SK-N-DZ (cell line): ENCODE results near the gene RNASE7.

ENCODE experiments used
- DNase-seq: peaks from one replicate; pipeline ENCODE4 v3.0.0-alpha.2; 2015; ENCODE audit warnings: low spot score

The RNASE7 gene

DNA sequence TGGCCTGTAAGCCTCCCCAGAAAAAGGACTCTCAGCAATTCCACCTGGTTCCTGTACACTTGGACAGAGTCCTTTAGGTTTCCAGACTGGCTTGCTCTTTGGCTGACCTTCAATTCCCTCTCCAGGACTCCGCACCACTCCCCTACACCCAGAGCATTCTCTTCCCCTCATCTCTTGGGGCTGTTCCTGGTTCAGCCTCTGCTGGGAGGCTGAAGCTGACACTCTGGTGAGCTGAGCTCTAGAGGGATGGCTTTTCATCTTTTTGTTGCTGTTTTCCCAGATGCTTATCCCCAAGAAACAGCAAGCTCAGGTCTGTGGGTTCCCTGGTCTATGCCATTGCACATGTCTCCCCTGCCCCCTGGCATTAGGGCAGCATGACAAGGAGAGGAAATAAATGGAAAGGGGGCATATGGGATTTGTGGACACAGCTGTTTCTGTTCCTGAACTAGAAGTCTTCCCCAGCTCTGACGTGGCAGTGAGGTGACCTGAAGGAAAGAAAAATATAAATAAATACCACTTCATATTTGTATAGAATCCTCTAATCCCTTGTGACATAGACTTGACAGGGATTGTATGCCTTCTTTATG lies 1.3 kb downstream of the RNASE7 start:
- DNase-seq, result no peak

DNA sequence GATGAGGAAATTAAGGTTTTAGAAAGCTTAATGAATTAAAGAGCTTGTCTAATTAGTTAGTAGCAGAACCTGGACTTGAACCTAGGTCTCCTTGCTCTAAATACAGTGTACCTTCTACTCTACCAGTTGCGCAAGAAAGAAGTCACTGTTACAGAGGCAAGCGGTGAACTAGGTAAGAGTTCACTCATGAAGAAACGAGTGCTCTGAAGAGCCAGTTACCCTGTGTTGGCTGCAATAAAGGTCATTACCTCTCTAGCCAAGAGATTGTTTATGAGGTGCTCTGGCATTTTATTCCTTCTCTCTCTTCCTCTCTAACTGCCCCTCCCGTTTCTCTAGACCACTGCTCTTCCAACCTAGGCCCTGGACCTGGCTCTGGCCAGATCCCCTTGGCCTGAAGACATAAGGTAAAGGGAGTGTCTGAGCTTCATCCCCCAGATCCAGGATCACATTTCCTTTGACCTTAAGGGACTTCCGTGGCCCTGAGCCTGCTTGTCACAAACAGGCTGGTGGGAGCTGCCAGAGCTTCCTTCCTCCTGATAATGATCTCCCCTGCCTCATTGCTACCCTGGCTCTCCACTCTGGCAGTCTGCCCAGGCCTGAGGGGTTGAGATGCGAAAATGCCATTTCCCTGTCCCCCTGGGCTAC lies 1.9 kb downstream of the RNASE7 start:
- peak; percentile 69 for DNase-seq

DNA sequence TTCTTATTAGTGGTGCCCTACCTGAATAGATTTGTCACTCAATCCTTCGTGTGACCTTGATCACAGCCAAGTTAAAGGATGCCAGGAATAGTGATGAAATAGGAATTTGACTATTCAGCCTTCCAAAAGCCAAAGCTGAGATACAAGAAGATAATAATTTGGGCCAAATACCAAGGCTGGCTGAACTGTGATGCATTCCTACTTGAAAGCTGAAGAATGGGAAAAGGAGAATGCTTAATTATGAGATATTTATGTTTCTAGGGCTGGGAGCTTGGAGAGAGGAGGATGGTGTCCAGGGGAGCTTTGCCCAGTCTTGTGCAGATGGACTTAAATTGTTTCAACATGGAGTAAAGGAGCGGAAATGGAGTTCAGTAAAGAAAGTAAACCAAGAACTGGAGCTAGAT lies 5.2 kb downstream of the RNASE7 start:
- DNase-seq, result no peak

DNA sequence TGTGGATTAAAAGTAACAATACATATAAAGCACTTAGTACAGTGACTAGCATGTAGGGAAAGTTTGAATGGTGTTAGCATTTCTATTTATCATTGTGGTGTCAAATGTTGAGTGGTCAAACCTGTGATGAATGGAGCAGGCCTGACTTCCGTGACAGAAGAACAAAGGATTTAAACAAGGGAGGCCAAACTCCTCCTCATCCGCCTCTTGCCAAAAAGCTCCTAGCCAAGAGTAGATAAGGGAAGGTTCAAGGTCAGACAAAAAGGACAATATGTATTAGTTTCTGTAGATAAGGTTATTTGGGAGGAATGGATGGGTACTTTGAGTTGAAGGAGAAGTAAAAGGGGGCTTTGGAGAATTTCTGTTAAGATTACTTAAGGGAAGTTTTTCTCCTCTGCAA lies 6.5 kb downstream of the RNASE7 start:
- DNase-seq, result no peak

DNA sequence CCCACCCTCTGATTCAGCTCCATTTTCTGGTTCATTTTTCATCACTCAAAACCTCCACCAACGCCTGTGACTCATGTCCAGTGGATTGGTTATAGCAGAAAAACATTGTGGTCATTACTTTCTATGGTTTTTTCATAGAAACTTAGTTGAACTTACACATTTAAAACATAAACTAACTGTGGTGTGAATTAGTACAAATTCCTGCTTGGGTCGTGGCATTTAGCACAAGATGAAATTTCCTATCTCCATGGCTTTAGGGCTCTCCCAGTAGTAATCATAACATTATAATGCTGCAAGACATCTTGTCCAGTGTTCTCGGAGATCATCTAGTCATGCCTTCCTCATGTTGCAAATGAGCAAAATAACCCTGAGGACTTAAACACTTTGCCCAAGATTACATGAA lies 7.1 kb downstream of the RNASE7 start:
- DNase-seq, result no peak

DNA sequence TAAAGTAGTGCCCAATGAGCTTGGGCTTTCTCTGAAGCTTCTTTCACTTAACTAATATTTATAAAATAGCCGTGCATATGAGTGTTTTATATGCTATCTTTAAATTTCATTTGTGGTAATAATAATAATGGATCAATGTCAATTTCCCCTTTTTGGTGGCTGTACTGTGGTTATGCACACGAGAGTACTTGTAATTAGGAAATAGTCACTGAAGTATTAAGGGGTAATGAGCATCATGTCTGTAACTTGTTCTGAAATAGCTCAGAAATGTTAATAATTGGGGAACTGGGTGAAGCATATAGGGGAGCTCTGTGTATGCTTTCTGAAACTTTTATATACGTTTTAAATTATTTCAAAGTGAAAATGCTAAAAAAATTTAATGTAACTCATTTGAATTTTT lies 8.4 kb downstream of the RNASE7 start:
- DNase-seq, result no peak

DNA sequence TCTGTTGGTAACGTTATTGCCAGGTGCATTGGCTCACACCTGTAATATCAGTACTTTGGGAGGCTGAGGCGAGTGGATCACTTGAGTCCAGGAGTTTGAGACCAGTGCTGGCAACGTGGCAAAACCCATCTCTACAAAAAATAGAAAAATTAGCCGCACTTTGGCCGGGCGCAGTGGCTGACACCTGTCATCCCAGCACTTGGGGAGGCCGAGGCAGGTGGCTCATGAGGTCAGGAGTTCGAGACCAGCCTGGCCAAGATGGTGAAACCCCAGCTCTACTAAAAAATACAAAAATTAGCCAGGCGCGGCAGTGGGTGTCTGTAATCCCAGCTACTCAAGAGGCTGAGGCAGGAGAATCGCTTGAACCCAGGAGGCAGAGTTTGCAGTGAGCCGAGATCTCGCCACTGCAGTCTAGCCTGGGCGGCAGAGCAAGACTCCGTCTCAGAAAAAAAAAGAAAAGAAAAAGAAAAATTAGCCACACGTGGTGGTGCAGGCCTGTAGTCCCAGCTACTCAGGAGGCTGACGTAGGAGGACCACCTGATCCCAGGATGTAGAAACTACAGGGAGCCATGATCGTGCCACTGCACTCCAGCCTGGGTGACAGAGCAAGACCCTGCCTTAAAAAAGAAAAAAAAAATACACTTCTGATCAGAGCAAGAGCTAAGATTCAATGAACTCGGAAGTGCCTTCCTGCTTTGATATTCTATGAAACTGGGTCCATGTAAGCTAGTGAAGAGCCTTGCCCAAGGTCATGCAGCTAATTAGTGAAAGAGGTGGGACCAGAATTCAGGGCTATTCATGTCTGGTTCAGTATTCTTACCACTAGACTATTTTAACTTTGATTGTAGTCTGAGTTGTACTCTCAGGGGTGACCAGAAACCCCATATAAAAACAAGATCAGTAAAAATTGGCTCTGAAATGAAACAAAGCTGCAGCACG lies 11.3 kb downstream of the RNASE7 start:
- DNase-seq, result no peak

DNA sequence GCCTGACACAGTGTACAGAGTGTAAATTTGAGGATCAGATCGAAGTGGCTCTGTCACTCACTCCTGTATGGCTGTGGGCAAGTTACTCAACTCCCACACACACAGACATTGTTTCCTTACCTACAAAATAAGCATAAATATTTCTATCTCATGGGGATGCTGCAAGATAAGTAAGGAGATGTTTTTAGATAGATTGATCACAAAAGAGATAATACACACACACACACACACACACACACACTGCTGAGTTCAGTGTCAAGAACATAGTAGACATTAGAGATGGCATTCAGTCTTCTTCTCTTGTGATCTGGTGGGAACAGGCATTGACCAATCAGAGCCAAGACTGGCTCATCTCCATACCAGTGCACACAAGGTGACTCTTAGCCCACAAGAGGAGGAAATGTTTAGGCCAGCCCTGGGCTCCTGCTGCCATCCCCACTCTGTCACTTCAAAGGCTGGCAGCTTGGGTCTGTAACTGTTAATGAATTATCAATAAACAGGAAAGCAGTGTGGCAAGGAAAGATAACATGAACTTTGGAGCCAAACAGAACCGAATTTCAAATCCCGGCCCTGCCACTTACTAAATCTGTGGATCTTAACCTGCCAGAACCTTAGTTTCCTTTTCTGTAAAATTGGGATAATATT lies 12.1 kb downstream of the RNASE7 start:
- DNase-seq, result no peak

DNA sequence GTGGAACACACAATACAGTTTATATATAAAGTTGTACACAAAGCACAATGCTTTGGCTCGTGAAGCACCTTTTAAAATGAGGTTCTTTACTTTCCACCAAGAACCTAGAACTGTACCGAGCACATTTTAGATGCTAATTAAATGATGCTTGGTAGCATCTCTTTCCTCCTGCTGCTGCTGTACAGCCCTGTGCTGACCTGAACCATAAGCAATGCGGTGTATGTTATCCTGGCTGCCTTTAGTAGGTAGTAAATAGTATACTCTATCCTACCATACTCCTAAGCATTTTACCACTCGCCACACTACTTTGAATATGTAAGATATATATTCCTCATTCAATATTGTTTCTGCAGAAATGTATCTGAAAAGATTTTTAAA lies 12.6 kb downstream of the RNASE7 start:
- no peak for DNase-seq

DNA sequence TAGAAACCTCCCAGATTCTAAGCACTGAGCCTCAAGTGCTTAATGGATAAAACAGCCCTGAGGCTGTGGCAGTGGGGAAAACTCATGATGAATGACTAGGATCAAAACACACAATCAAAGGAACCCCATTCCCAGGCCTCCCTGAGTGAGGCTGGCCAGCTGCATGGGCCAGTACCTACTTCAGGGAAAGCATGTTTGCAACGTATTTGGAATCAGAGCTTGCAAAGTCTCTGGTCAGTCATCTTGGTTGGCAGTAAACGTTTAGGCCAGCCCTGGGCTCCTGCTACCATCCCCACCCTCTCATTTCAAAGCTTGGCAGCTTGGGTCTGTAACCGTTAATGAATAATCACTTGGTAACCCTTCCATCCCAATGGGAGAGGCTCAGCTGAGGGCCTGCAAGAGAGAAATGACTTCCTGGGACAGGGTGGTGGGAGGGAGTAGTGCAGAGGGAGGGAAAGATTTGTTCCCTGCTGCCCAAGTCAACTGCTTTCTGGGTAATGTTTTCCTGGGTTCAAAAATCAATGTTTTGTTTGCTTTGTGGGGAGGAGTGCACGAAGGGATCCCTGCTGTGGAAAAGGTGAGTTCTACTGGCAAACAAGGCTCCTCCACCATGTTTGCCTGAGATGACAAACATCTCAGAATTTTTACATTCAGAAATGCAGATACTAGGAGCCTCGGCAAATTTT lies 13.4 kb downstream of the RNASE7 start:
- no peak for DNase-seq

DNA sequence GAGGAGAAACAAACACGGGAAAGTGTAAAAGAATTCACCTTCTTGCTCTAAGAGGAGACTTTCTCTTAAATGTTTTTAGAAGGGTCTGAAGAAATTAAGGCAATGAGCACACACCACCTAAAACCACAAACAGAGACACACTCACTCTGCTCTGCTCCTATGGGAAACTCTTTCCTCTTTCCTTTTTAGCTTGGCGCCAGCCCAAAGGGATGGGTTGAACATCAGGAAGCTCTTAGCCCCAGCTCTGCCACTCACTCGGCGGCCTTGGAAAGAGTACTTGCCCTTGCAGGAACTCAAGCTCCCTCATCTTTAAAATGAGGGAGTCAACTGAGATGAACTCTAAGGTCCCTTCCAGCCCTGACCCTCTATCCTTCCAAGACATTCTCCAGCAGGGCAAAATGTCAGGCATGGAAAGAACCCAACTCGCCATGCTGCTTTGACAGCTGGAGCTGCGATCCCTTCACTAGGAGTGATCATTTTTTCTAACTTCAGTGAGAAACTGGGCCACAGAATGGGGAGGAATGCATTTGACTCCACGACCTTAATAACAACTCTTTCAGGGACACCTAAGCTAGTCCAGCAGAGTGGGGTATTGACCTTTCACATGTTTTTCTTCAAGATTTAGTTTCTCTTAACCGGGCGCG lies 14.5 kb downstream of the RNASE7 start:
- no peak for DNase-seq

DNA sequence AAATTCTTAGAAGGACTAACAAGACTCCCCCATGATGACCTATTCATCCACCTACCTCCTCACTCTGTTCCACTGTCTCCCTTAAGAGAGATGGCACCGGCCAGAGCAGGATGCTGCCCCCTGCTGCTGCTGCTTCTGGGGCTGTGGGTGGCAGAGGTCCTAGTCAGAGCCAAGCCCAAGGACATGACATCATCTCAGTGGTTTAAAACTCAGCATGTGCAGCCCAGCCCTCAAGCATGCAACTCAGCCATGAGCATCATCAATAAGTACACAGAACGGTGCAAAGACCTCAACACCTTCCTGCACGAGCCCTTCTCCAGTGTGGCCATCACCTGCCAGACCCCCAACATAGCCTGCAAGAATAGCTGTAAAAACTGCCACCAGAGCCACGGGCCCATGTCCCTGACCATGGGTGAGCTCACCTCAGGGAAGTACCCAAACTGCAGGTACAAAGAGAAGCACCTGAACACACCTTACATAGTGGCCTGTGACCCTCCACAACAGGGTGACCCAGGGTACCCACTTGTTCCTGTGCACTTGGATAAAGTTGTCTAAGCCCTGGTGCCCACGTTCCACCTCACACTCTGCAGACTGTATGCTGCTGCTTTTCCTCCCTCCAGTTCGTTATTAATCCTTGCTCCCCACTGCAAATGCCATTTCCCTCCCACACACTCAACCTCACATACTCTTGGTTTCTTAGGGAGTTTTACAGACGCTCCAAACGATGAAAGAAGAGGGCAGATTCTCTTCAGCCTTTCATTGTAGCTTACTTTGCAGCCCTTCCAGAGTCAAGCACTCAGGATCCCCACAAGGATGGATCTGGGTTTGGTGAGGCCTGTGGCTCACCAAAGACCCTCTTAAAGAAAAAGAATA lies 15.9 kb downstream of the RNASE7 start, which contains the start of gene RNASE8:
Gene RNASE8, plus strand, starts transcription at position 20 of the 873 bp plus-strand sequence. Its CDS starts 71 bp downstream, at position 91.
- no peak for DNase-seq

DNA sequence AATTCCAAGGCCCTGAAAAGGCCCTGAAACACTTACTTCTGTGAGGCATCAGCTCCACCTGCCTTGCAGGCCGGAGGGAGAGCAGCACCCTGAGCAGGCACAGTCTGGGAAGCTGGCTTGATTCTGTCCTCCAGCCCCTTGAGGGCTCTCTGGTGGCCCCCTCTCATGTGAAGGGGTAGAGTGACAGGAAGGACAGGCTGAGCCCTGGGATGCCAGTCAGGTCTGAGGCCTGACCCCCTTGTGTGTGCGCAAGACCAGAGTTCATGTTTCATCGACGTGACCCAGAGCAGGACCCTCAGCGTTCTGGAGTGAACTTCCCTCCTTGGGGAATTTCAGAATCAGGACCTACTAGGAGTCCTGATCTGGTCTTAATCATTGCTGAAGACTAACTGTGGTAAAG lies 16.7 kb downstream of the RNASE7 start:
- no peak for DNase-seq

DNA sequence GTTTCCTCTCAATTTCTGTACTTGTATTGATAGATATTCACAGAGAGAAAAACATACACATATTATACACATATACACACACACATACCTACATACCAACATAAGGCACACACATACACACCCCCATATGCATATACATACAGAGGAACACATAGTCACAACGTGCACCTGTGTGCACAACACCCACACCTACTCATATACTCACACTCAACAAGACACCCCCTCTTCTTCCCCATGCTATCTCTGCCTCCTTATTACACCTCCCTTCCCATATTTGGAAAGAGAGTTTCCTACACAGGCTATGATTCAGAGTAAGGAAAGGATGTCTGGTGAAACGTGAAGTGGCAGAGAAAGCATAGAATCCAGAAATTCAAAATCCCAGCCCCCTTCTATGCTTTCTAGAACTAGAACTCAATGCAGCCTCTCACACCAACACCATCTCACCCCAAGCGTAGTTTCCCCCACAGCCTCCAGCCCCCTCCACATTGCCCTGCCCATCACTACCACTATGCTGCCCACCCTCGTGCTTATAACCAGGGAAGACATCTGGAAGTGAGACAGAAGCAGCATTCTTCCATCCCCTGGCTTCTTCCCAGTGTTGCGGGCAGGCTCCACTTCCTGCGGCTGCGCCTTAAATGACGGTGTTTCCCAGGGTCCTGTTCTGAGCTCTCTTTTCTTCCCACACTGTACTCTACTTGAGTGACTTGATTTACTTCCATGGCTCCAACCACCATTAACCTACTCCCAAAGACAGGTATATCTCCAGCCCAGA lies 17.9 kb downstream of the RNASE7 start:
- DNase-seq, result no peak

DNA sequence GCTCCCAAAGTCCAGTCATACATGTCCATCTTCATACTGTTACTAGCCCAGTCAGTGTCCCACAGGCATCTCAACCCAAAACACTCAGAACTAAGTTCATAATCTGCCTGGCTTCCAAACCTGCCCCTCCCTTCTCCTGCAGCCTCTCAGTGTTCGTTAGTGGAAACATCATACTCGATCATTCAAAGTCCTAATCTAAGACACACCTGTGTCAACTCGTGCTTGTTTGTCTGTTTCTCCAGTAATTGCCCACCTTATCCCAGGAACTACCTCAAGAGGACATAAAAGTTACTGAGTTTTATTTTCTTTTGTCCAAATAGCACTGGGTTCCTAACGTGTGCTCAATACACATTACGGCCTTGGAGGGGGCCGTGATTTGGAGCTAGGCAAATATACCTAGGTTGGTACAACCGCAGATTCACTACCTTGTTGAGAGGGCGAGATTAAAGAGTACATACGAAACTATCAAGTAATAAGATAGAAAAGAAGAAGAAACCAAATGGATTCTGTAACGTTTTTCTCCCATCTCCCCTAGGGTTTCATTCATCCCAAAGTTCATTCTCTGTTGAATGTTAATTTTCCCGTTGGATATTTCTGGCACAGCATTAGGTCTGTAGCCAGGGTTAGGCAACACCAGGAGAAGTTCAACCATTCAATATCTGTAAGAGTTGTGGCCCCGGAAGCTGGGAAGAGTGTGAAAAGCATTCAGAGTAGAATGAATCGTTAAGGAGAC lies 18.6 kb downstream of the RNASE7 start:
- DNase-seq, result no peak

DNA sequence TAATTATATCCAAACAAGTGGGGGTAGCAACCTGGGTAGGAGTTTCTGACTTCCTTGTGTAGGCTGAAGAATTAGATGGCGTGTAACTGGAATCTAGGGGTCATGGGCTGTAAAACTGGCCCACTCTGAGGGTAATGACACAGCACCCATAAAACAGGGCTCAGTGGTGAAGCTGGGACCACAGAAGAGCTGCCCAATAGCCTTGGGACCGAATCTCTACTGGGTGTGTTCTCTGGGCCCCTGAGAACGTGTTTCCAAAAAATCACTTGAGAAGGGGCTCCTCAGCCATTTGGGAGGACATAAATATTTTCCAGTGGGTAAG lies 19.1 kb downstream of the RNASE7 start:
- no peak for DNase-seq

DNA sequence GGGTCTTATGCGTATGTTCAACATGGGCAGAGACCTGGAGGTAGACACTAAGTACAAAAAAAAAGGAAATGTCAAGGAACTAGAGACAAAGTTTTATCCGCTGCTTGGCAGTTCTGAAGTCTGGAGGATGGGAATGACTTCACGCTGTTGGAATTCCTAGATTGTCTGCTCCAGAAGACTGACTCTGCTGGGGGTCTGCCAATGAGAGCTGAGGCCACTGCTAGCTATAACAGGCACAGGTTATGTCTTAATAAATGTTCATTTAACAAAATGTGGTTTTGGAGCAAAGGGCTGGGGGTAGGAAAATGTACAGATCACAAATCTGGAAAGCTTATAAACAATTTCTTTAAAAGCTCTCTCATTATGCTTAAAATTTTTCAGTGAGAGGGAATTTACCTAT lies 21.3 kb downstream of the RNASE7 start:
- DNase-seq, result no peak

DNA sequence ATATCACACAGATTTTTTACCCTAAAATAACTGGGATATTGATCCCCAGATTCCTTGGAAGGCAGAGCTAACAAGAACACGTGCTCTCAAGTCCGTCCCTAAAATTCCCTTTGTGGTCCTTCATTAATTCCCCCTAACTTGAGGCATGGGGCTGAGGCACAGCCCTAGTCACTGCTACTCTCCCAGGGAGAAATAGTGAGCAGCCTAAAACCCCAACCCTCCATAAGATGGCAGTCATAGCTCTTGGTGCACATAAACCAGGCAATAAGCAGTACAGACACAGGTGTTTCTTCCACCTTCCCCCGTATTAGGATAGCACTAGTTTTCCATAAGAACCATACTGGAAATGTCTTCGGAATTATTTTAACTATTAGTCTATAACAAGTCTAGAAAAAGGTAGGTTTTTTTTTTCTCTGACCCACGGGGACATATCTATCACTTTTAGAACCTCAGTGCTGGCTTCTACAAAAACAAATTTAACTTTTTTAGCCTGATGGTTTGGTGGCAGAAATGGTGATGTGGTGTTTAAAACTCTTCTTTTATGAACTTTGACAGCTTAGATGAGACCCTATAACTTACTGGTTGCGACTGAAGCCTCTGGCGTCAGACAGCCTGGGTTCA lies 24.8 kb downstream of the RNASE7 start:
- DNase-seq, result peak; percentile 17
